ENCODE data around the gene ELMOD3. TPM values are rescaled to one million over a fixed set of nuclear protein-coding genes. Genes with fewer than 3 reads are reported as not detected.

ELMOD3 gene
- total RNA-seq, 1 experiment from 2014 or later = 9.7 TPM

DNA sequence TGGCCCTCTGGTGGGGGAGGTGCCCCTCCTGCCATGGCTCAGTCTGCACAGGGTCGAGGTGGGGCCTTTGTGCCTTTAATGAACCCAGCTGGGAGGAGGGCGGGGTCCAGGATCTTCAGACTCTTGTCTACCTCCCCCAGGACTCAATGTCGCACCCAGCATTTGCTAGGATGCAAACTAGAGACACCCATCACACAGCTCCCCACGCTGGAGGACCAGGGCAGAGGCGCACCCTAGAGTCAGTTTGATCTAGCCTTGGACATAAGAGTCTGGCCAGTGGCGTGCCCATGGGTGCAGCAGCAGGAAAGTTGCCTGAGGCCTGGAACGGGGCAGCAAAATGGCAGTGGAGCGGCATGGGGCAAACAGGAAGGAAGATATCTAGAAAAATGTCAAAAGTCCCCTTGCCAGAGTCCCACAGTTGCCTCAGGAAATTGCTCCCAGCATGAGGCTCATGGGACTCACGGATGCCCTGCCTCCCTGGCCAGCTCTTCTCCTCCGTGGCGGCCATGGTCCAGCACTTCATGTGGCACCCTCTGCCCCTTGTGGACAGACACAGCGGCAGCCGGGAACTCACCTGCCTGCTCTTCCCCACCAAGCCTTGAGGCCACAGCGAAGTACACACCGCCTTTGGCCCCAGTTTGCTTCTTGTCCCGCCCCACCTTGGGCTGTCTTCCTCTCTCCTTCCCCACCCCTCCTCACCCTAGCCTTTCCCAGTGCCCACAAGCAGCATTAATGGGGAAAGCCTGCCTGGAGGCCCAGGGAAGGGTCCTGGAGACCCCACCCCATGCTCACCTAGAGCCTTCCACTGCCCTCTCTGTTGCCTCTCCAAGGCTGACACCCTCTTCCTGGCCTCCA lies 81.6 kb downstream of the ELMOD3 start (continued):
- TF ChIP-seq GRHL2 (CRISPR knock-in tag; IDR thresholded peaks at IDR 0.05; ENCODE audit: insufficient replicate concordance, severe bottlenecking) = no peak
- no peak for TF ChIP-seq JUN (CRISPR knock-in tag; IDR thresholded peaks at IDR 0.05)
- no peak for TF ChIP-seq ELF4 (CRISPR knock-in tag; IDR thresholded peaks at IDR 0.05; ENCODE audit: low read depth)
- no peak for TF ChIP-seq AR (CRISPR knock-in tag; IDR thresholded peaks at IDR 0.05)
- no peak for TF ChIP-seq SMAD3 (CRISPR knock-in tag; IDR thresholded peaks at IDR 0.05; ENCODE audit: borderline replicate concordance)
- TF ChIP-seq ZBTB21 (CRISPR knock-in tag; IDR thresholded peaks at IDR 0.05; ENCODE audit: borderline replicate concordance) = no peak
- TF ChIP-seq ESRRA (CRISPR knock-in tag; IDR thresholded peaks at IDR 0.05; ENCODE audit: borderline replicate concordance) = no peak
- TF ChIP-seq ZNF232 (CRISPR knock-in tag; IDR thresholded peaks at IDR 0.05) = no peak
- TF ChIP-seq CREB1 (CRISPR knock-in tag; IDR thresholded peaks at IDR 0.05) = no peak

- CTCF ChIA-PET = interaction anchor here (1.0 to 5.3 kb wide), 6 partner anchors 10 to 115 kb away, joined by 3 to 45 read pairs (median 10); partner anchors contain the start of genes MAT2A and SH2D6
- POLR2A ChIA-PET = interaction anchor here (1.1 to 6.1 kb wide), 5 partner anchors 11 to 115 kb away, joined by 4 to 54 read pairs (median 5); partner anchors contain the start of genes MAT2A and SH2D6
- Mint-ChIP-seq H3K27ac (peak overlapping the region; percentile 90), H3K27me3 (ENCODE audit: low read depth) (peaks cover 15% of the 10 kb centered on the region), H3K9me3 (no peaks in the 10 kb centered on the region), H3K36me3 (no peaks in the 10 kb centered on the region), H3K4me3 (peak overlapping the region; percentile 73), H3K4me1 (peaks cover 44% of the 10 kb centered on the region)
- ATAC-seq (no peak), DNase-seq (ENCODE audit: low spot score) (no peak)
- no peak for TF ChIP-seq ELF4 (CRISPR knock-in tag; IDR thresholded peaks at IDR 0.05; ENCODE audit: low read depth)
- TF ChIP-seq, protein P1, sequence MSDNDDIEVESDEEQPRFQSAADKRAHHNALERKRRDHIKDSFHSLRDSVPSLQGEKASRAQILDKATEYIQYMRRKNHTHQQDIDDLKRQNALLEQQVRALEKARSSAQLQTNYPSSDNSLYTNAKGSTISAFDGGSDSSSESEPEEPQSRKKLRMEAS (CRISPR knock-in tag; IDR thresholded peaks at IDR 0.05) = 0 out of 2 replicates have a peak, but pooled peaks have one; percentile 14
Measured at GRCh38 chr2:85436836-85437487, 82.4 kb downstream of the ELMOD3 start.

DNA sequence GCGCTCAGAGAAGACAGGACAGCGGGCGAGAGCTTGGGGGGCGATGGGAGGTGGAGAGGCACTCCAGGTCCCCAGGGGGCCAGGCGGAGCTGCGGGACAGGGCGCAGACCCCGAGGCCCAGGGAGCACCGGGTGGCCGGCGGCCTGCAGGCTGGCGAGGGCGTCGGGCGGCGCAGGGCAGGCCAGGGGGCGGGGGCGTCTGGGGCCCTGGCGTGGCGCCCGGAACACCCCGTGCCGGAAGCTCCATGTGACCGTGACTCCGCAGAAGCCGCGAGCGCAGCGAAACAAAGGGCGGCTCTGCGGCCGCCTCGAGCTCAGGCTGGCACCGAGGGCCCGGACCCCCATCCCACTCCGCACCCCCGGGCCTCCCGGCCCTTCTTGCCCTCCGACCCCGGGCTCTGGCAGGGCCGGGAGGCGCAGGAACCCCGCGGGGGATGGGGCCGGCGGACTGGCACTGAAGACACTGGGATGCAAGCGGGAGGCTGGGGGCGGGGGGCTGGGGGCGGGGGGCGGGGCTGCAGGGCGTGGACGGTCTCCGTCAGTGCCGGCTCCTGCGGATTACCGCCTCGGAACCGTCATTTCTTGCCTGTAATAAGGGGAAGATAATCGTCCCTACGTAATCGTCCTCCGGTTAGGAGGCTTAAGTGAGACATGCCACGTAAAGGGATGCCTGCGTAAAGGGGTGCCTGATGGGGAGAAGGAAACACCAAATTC lies 83.1 kb downstream of the ELMOD3 start:
- H3K9me3 Mint-ChIP-seq = no peaks in the 10 kb centered on the region
- H3K36me3 Mint-ChIP-seq = no peaks in the 10 kb centered on the region
- H3K4me3 Mint-ChIP-seq = peak overlapping the region; percentile 73
- H3K27ac Mint-ChIP-seq = peak overlapping the region; percentile 90; the same call in 1 of the 2 replicates
- peaks cover 15% of the 10 kb centered on the region for H3K27me3 Mint-ChIP-seq (ENCODE audit: low read depth)
- ChIA-PET POLR2A (interaction anchor here (0.5 to 6.1 kb wide), 7 partner anchors 10 to 123 kb away, joined by 3 to 54 read pairs (median 4); partner anchors contain the start of genes MAT2A and SH2D6), CTCF (interaction anchor here (1.0 to 5.3 kb wide), 12 partner anchors 9 to 114 kb away, joined by 3 to 45 read pairs (median 4); partner anchors contain the start of genes MAT2A and SH2D6)
- ATAC-seq (peak; percentile 41), DNase-seq (ENCODE audit: low spot score) (peak; percentile 65)
- peaks cover 41% of the 10 kb centered on the region for H3K4me1 Mint-ChIP-seq
- TF ChIP-seq TP53 (CRISPR knock-in tag; IDR thresholded peaks at IDR 0.05) (no peak), ARID4B (CRISPR knock-in tag; IDR thresholded peaks at IDR 0.05; ENCODE audit: borderline replicate concordance) (no peak), ZNF317 (CRISPR knock-in tag; IDR thresholded peaks at IDR 0.05; ENCODE audit: borderline replicate concordance, low read depth) (no peak; the same call in 1 of the 2 replicates), ZNF121 (CRISPR knock-in tag; IDR thresholded peaks at IDR 0.05) (no peak), ATF3 (CRISPR knock-in tag; conservative IDR thresholded peaks at IDR 0.05) (no peak), CBFB (CRISPR knock-in tag; IDR thresholded peaks at IDR 0.05; ENCODE audit: low read depth) (no peak), ZNF263 (CRISPR knock-in tag; IDR thresholded peaks at IDR 0.05; ENCODE audit: low read depth) (no peak), SOX15 (CRISPR knock-in tag; IDR thresholded peaks at IDR 0.05) (no peak), AR (CRISPR knock-in tag; IDR thresholded peaks at IDR 0.05) (no peak)
